ENCODE measurements around the gene PRR30. TPM values are rescaled to one million over a fixed set of nuclear protein-coding genes. Genes with fewer than 3 reads are reported as not detected.

The PRR30 gene
- total RNA-seq, 6 experiments from 2014 or later, result not detected

- Mint-ChIP-seq H3K27ac (no peak overlapping the region), H3K9me3 (no peaks in the 10 kb centered on the region), H3K27me3 (ENCODE audit: insufficient read depth) (peaks cover 2% of the 10 kb centered on the region; the same call in 1 of the 2 replicates), H3K4me3 (no peak overlapping the region), H3K4me1 (ENCODE audit: low read depth) (peaks cover 21% of the 10 kb centered on the region), H3K36me3 (ENCODE audit: low read depth) (no peaks in the 10 kb centered on the region)
- TF ChIP-seq, protein P1, sequence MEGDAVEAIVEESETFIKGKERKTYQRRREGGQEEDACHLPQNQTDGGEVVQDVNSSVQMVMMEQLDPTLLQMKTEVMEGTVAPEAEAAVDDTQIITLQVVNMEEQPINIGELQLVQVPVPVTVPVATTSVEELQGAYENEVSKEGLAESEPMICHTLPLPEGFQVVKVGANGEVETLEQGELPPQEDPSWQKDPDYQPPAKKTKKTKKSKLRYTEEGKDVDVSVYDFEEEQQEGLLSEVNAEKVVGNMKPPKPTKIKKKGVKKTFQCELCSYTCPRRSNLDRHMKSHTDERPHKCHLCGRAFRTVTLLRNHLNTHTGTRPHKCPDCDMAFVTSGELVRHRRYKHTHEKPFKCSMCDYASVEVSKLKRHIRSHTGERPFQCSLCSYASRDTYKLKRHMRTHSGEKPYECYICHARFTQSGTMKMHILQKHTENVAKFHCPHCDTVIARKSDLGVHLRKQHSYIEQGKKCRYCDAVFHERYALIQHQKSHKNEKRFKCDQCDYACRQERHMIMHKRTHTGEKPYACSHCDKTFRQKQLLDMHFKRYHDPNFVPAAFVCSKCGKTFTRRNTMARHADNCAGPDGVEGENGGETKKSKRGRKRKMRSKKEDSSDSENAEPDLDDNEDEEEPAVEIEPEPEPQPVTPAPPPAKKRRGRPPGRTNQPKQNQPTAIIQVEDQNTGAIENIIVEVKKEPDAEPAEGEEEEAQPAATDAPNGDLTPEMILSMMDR (IDR thresholded peaks at IDR 0.05), result no peak
- DNase-seq, result peak; percentile 28
Measured at GRCh38 chr2:27092696-27093429, 46.3 kb downstream of the PRR30 start.

DNA sequence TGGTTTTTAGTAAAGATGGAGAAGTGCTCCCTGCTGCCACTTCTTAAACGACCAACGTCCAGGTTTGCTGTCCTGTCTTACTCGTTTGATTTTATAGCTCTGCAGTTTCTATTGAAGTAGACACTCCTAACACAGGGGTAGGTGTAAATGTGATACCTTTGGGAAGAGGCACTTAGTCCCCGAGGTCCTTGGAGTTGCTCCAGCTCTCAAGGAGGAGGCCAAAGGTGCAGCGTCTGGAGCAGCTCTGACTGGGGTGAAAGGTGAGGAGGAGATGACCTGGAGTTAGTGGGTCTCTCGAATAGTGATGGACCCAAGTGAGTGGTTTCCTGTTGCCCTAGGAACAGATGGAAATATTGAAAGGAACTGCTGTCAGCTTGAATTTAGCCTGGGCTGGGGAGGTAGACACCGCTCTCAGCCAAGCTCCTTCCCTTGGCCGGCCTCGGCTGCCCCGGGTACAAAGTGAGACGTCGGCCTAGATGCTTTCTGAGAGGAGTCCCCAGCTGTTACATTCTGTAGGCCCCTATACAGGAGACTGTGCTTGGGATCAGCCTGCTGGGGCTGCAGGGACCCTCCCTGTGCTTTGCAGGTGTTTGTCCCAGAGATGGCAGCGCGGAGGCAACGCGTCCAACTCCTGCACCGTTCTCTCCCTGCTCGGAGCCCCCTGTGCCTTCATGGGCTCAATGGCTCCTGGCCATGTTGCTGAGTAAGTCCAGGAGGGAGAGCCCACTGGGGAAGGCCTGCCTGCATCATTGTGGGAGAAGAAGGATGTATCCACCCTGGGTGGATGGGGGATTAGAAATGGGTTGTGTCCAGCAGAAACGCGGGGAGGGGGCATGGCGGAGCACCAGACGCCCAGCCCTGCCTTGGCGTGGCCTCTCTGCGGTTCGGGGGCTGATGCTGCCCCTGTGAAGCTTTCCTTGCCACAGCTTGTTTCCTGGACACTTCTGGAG is 47.2 kb downstream of the PRR30 start:
- H3K27ac Mint-ChIP-seq, result no peak overlapping the region
- DNase-seq, result no peak
- peaks cover 5% of the 10 kb centered on the region for H3K27me3 Mint-ChIP-seq (ENCODE audit: insufficient read depth)
- peaks cover 25% of the 10 kb centered on the region for H3K4me1 Mint-ChIP-seq (ENCODE audit: low read depth)
- H3K36me3 Mint-ChIP-seq (ENCODE audit: low read depth), result no peaks in the 10 kb centered on the region
- H3K4me3 Mint-ChIP-seq, result no peak overlapping the region
- no peaks in the 10 kb centered on the region for H3K9me3 Mint-ChIP-seq
- TF ChIP-seq, protein P1 (IDR thresholded peaks at IDR 0.05), result no peak

GRCh38 chr2:27089111-27089954 is 49.9 kb downstream of the PRR30 start:
- TF ChIP-seq, protein P1 (IDR thresholded peaks at IDR 0.05), result no peak
- no peak overlapping the region for H3K4me3 Mint-ChIP-seq
- peaks cover 5% of the 10 kb centered on the region for H3K27me3 Mint-ChIP-seq (ENCODE audit: insufficient read depth)
- no peak for DNase-seq
- no peaks in the 10 kb centered on the region for H3K9me3 Mint-ChIP-seq
- H3K36me3 Mint-ChIP-seq (ENCODE audit: low read depth), result no peaks in the 10 kb centered on the region
- H3K4me1 Mint-ChIP-seq (ENCODE audit: low read depth), result peaks cover 23% of the 10 kb centered on the region
- H3K27ac Mint-ChIP-seq, result no peak overlapping the region

- Mint-ChIP-seq H3K36me3 (ENCODE audit: low read depth) (no peaks in the 10 kb centered on the region), H3K27ac (no peak overlapping the region), H3K4me3 (no peak overlapping the region), H3K9me3 (no peaks in the 10 kb centered on the region), H3K4me1 (ENCODE audit: low read depth) (peaks cover 23% of the 10 kb centered on the region), H3K27me3 (ENCODE audit: insufficient read depth) (peaks cover 5% of the 10 kb centered on the region)
- DNase-seq, result no peak
- TF ChIP-seq, protein P1 (IDR thresholded peaks at IDR 0.05), result no peak
Measured at GRCh38 chr2:27088634-27089033, 50.6 kb downstream of the PRR30 start.

GRCh38 chr2:27087823-27088410 is 51.3 kb downstream of the PRR30 start:
- Mint-ChIP-seq H3K27me3 (ENCODE audit: insufficient read depth) (peaks cover 5% of the 10 kb centered on the region), H3K9me3 (no peaks in the 10 kb centered on the region), H3K4me1 (ENCODE audit: low read depth) (peaks cover 17% of the 10 kb centered on the region), H3K27ac (no peak overlapping the region), H3K4me3 (no peak overlapping the region), H3K36me3 (ENCODE audit: low read depth) (no peaks in the 10 kb centered on the region)
- TF ChIP-seq, protein P1 (IDR thresholded peaks at IDR 0.05), result no peak
- DNase-seq, result no peak
